Measurements from ENCODE around the gene EXOC3L1. TPM values are rescaled to one million over a fixed set of nuclear protein-coding genes. Genes with fewer than 3 reads are reported as not detected.

The EXOC3L1 gene
- total RNA-seq, 4 donors from 2014 or later: 0.45 to 2.0 (median 1.9) TPM

DNA sequence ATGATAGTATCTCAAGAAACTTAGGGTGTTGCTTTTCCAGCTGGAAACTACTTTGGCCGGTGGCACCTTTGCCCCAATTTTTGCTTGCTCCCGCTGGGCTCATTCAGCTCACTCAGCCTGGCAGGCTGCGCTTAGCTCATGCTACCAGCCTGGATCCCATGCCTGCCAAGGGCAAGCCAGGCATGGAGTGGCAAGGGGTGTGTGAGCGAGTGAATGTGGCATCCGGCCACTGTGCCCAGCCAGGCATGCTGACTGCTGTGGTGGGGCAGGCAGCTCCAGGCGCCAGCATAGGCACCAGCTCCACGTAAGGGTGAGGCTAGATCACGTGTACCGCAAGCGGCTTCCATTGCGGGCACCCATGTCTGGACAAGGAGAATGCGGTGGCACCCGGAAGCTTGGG is 48.5 kb downstream of the EXOC3L1 start:
- Histone ChIP-seq H3K9me3 (no peaks in the 10 kb centered on the region), H3K36me3 (peaks cover 91% of the 10 kb centered on the region), H3K4me3 (no peak overlapping the region), H3K27me3 (no peaks in the 10 kb centered on the region), H3K27ac (no peak overlapping the region), H3K4me1 (no peaks in the 10 kb centered on the region)
- DNase-seq (ENCODE audit: low spot score in 2 of 2): no peak
- WGBS: 89% methylated on average over 7 of the region's 13 CpGs
- TF ChIP-seq, protein P1, sequence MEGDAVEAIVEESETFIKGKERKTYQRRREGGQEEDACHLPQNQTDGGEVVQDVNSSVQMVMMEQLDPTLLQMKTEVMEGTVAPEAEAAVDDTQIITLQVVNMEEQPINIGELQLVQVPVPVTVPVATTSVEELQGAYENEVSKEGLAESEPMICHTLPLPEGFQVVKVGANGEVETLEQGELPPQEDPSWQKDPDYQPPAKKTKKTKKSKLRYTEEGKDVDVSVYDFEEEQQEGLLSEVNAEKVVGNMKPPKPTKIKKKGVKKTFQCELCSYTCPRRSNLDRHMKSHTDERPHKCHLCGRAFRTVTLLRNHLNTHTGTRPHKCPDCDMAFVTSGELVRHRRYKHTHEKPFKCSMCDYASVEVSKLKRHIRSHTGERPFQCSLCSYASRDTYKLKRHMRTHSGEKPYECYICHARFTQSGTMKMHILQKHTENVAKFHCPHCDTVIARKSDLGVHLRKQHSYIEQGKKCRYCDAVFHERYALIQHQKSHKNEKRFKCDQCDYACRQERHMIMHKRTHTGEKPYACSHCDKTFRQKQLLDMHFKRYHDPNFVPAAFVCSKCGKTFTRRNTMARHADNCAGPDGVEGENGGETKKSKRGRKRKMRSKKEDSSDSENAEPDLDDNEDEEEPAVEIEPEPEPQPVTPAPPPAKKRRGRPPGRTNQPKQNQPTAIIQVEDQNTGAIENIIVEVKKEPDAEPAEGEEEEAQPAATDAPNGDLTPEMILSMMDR (IDR thresholded peaks at IDR 0.05): no peak
- TF ChIP-seq POLR2AphosphoS5 (IDR thresholded peaks at IDR 0.05): no peak
- TF ChIP-seq EP300 (IDR thresholded peaks at IDR 0.05): no peak
- TF ChIP-seq POLR2A (IDR thresholded peaks at IDR 0.05): no peak

DNA sequence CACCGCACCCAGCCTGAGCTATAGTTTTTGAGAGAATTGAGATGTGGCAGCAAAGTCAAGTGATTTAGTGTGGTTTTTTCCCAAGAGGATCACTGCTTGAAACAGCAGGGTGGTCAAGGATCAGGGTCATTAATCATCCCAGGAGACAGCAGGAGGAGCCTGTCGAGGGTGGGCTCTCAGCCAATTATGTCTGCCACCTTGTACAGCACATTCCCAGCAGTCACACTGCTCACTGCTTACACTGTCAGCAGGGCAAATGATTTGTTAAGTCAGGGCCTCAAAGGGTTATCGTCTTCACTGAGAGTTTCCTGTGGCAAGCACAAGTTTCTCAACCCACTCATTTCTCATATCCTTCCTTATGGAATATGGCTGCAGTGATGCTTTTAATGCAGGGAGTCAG is 52.3 kb downstream of the EXOC3L1 start:
- H3K27ac ChIP-seq: no peak overlapping the region
- H3K4me1 ChIP-seq: no peaks in the 10 kb centered on the region
- WGBS: 54% methylated on average over 3 of the region's 3 CpGs
- no peak overlapping the region for H3K4me3 ChIP-seq
- H3K27me3 ChIP-seq: no peaks in the 10 kb centered on the region
- peaks cover 91% of the 10 kb centered on the region for H3K36me3 ChIP-seq
- H3K9me3 ChIP-seq: no peaks in the 10 kb centered on the region
- TF ChIP-seq EP300 (IDR thresholded peaks at IDR 0.05): no peak
- no peak for TF ChIP-seq POLR2AphosphoS5 (IDR thresholded peaks at IDR 0.05)
- no peak for TF ChIP-seq POLR2A (IDR thresholded peaks at IDR 0.05)
- TF ChIP-seq, protein P1 (IDR thresholded peaks at IDR 0.05): no peak
- DNase-seq (ENCODE audit: low spot score in 2 of 2): no peak

Other genes starting within 250 kb of the EXOC3L1 start
- 1 to 10 TPM in 3 of 4 donors, not detected in 1; 1.4 to 2.2 (median 1.5) TPM for gene CES3, start 228.9 kb downstream of the EXOC3L1 start, total RNA-seq
- 100 to 1,000 TPM in 2 of 4 donors, 10 to 100 TPM in 2; 47.2 to 148 (median 99.9) TPM for gene CES4A, start 201.5 kb downstream of the EXOC3L1 start, total RNA-seq
- gene CBFB, start 161.0 kb downstream of the EXOC3L1 start, total RNA-seq: 10 to 100 TPM; 28.2 to 68.3 (median 46.6) TPM
- 10 to 100 TPM; 44.0 to 60.9 (median 53.1) TPM for gene PHAF1, start 80.2 kb downstream of the EXOC3L1 start, total RNA-seq
- gene B3GNT9, start 39.1 kb downstream of the EXOC3L1 start, total RNA-seq: 1 to 10 TPM; 7.5 to 9.7 (median 9.0) TPM
- gene TRADD, start 30.2 kb downstream of the EXOC3L1 start, total RNA-seq: 10 to 100 TPM; 25.9 to 34.4 (median 28.7) TPM
- 100 to 1,000 TPM in 1 of 4 donors, 10 to 100 TPM in 3; 45.0 to 134 (median 58.8) TPM for gene FBXL8, start 30.2 kb downstream of the EXOC3L1 start, total RNA-seq
- gene HSF4, start 25.4 kb downstream of the EXOC3L1 start, total RNA-seq: 100 to 1,000 TPM in 2 of 4 donors, 10 to 100 TPM in 2; 56.5 to 351 (median 102) TPM
- gene NOL3, start 19.6 kb downstream of the EXOC3L1 start, total RNA-seq: 100 to 1,000 TPM in 2 of 4 donors, 10 to 100 TPM in 2; 64.3 to 116 (median 90.5) TPM
- gene MATCAP1, start 6.2 kb downstream of the EXOC3L1 start, total RNA-seq: 10 to 100 TPM; 14.2 to 30.0 (median 17.3) TPM
- 100 to 1,000 TPM in 1 of 4 donors, 10 to 100 TPM in 3; 92.6 to 106 (median 96.8) TPM for gene E2F4, start 2.0 kb upstream of the EXOC3L1 start, total RNA-seq
- 10 to 100 TPM; 48.0 to 77.6 (median 56.7) TPM for gene ELMO3, start 9.0 kb upstream of the EXOC3L1 start, total RNA-seq
- gene TMEM208, start 37.0 kb upstream of the EXOC3L1 start, total RNA-seq: 10 to 100 TPM; 32.8 to 46.8 (median 40.0) TPM
- gene FHOD1, start 57.3 kb upstream of the EXOC3L1 start, total RNA-seq: 10 to 100 TPM in 3 of 4 donors, 1 to 10 TPM in 1; 7.7 to 28.8 (median 15.3) TPM
- under 1 TPM; 0.26 to 0.64 (median 0.43) TPM for gene SLC9A5, start 58.8 kb upstream of the EXOC3L1 start, total RNA-seq
- gene PLEKHG4, start 89.4 kb upstream of the EXOC3L1 start, total RNA-seq: 10 to 100 TPM; 13.8 to 36.8 (median 26.9) TPM
- under 1 TPM in 1 of 4 donors, not detected in 3; 0.25 TPM for gene KCTD19, start 136.6 kb upstream of the EXOC3L1 start, total RNA-seq
- gene LRRC36, start 136.7 kb upstream of the EXOC3L1 start, total RNA-seq: under 1 TPM in 2 of 4 donors, not detected in 2; 0.42 to 0.56 TPM
- 100 to 1,000 TPM in 3 of 4 donors, 10 to 100 TPM in 1; 47.6 to 182 (median 121) TPM for gene TPPP3, start 203.4 kb upstream of the EXOC3L1 start, total RNA-seq
- 10 to 100 TPM; 14.0 to 31.0 (median 23.8) TPM for gene ZDHHC1, start 226.3 kb upstream of the EXOC3L1 start, total RNA-seq
- gene HSD11B2, start 241.0 kb upstream of the EXOC3L1 start, total RNA-seq: 100 to 1,000 TPM in 1 of 4 donors, 10 to 100 TPM in 3; 45.6 to 164 (median 69.1) TPM